HG02852 (cell line): ENCODE measurements around the gene PDE6H.

Source experiments
- ATAC-seq: cut with Tn5 transposase; IDR thresholded peaks from one replicate; pipeline ENCODE4 v1.9.1; 2021; ENCODE audit warnings: mild to moderate bottlenecking, moderate library complexity; ENCODE audit not compliant: unreplicated experiment

Gene PDE6H

GRCh38 chr12:14972816-14973215, at the start of gene PDE6H:
Gene PDE6H (plus strand): TSS chr12:14973042. CDS start chr12:14978013, 4,971 bp downstream.
- ATAC-seq: no peak

- no peak for ATAC-seq
Measured at GRCh38 chr12:14923944-14924343, 48.9 kb upstream of the PDE6H start.

GRCh38 chr12:14924541-14924940, 48.3 kb upstream of the PDE6H start:
- no peak for ATAC-seq

- ATAC-seq: peak; percentile 55
Measured at GRCh38 chr12:14927267-14927666, 45.6 kb upstream of the PDE6H start.

- no peak for ATAC-seq
Measured at GRCh38 chr12:14928931-14929330, 43.9 kb upstream of the PDE6H start.

DNA sequence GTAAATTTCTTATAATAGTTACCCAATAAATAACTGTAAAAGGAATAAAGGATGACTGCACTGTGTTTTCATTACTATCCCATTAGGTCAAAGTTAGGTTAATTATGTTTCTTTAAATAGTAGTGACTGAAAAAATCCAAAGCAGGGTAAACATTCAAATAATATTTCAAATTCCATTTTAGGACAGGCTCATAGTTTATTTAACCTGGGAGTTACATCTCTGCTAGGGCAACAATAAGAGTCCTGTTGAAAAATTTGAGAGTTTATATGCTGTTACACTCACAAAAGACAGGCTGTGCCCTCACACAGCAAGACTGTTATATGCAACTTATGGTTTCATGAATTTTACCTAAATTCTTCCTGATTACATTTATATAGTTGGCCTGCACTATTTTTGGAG, 42.5 kb upstream of the PDE6H start:
- no peak for ATAC-seq

- ATAC-seq: no peak
Measured at GRCh38 chr12:14931359-14931758, 41.5 kb upstream of the PDE6H start.

GRCh38 chr12:14931791-14932560, 40.9 kb upstream of the PDE6H start:
- no peak for ATAC-seq

DNA sequence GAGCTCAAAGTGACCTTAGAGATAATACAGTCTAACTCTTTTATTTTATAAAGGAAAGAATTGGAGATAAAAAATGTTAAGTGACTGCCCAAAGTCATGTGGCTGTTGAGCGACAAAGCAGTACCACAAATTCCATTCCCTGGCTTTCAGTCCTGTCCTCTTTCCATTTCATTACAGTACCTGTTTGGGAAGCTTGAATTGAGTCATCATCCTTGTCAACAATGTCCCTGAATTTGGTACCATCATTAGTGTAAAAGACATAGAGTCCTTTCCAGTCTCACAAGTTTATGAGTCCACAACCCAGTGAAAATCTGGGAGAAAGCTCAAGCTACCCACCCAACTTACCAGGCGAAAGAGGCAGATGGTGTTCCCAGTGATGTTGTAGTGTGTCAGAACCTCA, 38.3 kb upstream of the PDE6H start:
- no peak for ATAC-seq

- ATAC-seq: no peak
Measured at GRCh38 chr12:14935031-14935430, 37.8 kb upstream of the PDE6H start.

GRCh38 chr12:14936224-14936861, 36.5 kb upstream of the PDE6H start:
- no peak for ATAC-seq

DNA sequence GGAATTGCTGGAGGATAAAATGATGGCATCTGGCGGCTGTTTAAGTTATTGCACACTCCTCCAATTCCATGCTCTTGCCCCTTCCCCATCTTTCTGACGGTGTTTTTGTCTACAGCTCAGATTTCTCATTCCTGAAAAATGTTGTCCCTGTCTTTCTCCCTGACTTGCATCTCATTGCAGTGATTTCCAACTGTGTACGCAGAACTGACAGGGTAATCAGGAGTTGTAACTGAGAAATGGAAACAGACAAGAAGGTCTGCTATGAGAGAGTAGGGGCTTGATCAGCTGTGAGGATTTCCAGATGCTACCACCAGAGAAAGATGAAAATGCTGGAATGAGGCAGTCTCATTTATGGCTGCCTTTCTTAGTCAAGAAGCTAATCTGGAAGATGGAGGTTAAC, 35.8 kb upstream of the PDE6H start:
- ATAC-seq: no peak

GRCh38 chr12:14937689-14938088, 35.2 kb upstream of the PDE6H start:
- no peak for ATAC-seq

- no peak for ATAC-seq
Measured at GRCh38 chr12:14938301-14938700, 34.5 kb upstream of the PDE6H start, which contains the start of gene ERP27. Gene ERP27 (minus strand): TSS chr12:14938537. CDS start chr12:14938508, 29 bp downstream.

DNA sequence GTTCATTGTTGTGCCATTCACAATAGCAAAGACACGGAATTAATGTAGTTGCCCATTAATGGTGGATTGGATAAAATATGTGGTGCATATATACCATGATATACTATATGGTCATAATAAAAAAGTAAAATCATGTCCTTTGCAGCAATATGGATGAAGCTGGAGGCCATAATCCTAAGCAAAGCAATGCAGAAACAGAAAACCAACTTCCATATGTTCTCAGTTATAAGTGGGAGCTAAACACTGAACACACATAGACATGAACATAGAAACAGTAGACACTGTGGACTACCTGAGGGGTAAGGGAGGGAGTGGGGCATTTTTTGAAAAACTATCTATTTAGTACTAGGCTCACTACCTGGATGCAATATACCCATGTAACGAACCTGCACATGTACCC, 31.5 kb upstream of the PDE6H start:
- no peak for ATAC-seq

- no peak for ATAC-seq
Measured at GRCh38 chr12:14942196-14942931, 30.5 kb upstream of the PDE6H start.

GRCh38 chr12:14946162-14946561, 26.7 kb upstream of the PDE6H start:
- ATAC-seq: no peak

GRCh38 chr12:14946861-14947260, 26.0 kb upstream of the PDE6H start:
- no peak for ATAC-seq

DNA sequence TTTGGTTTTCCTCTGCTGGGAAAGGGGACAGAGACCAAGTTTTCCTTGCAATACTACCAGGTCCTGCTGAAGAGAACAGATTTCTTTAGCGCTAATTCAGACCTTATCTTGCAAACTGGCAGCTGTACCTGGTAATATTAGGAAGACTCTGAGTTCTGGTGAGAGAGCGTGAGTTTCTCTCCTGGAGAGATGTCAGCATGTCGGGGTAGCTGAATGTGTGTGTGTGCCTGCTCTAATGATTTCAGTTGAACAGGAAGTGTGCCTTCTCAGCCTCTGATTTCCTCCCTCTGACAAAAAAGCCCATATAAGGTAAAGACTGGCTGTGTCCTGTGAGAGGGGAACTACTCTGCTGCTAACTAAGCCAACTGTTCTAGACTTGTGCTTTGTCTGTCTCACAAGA, 24.2 kb upstream of the PDE6H start:
- ATAC-seq: peak; percentile 89

GRCh38 chr12:14949631-14950030, 23.2 kb upstream of the PDE6H start:
- no peak for ATAC-seq

DNA sequence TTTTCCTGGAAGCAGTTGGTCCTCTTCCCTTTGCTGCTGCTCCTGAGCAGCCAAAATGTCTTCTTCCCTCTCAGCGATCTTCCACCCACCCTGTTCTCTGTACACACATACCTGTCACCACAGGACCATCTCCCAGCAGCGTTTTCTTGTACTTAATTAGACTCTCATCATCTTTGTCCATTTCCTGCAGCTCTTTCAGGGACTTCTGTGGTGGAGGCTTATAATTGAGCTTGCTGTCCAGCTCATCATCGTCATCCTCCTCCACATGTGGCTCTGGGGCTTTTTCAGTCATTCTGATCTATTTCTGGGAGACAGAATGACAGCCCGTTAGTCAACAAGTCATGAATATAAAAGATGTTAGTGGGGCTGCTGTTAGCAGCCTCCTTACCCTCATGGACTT, 22.4 kb upstream of the PDE6H start:
- ATAC-seq: peak; percentile 17
